Prostate gland (tissue), 2 donors: ENCODE results near the gene DKKL1.
A peak's percentile ranks its signal among the peaks of the same experiment; 100 is the strongest.

Source experiments
- POLR2A ChIP-seq: fragments of 450-650 bp; IDR thresholded peaks from one replicate; pipeline ENCODE4 v1.6.1; 2016; ENCODE audit warnings: antibody characterized with exemption, mild to moderate bottlenecking
- TF ChIP-seq, protein P1 (sequence below), 4 experiments: fragments of 200-600 bp in 2 of 4; fragments of 450-650 bp in 2 of 4; sonication (generic) in 2 of 4; IDR thresholded peaks; 1 replicate in 3 of 4; 2 replicates in 1 of 4; pipeline ENCODE4 v1.5.1; 2016 to 2019; ENCODE audit warnings: antibody characterized with exemption in 4 of 4, mild to moderate bottlenecking in 2 of 4, moderate library complexity in 2 of 4

DNA sequence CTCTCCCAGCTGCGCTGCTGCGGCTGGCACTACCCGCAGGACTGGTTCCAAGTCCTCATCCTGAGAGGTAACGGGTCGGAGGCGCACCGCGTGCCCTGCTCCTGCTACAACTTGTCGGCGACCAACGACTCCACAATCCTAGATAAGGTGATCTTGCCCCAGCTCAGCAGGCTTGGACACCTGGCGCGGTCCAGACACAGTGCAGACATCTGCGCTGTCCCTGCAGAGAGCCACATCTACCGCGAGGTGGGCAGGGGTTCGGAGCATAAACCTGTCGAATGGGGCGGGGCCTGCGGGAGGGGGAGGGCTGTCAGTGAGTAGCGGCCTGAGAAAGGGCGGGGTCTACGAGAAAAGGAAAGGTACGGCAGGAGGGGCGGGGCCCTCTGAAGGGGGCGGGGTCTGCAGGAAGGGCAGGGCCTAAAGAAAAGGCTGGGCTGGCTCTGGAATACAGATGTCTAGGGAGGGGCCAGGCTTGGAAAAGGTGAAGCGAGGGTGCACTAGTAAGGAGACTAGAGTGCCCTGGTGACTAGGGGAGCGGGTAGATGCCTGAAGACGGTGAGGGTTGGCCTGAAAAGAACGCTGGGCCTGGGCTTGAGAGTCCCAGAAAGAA lies 24.9 kb upstream of the DKKL1 start:
- TF ChIP-seq, protein P1, sequence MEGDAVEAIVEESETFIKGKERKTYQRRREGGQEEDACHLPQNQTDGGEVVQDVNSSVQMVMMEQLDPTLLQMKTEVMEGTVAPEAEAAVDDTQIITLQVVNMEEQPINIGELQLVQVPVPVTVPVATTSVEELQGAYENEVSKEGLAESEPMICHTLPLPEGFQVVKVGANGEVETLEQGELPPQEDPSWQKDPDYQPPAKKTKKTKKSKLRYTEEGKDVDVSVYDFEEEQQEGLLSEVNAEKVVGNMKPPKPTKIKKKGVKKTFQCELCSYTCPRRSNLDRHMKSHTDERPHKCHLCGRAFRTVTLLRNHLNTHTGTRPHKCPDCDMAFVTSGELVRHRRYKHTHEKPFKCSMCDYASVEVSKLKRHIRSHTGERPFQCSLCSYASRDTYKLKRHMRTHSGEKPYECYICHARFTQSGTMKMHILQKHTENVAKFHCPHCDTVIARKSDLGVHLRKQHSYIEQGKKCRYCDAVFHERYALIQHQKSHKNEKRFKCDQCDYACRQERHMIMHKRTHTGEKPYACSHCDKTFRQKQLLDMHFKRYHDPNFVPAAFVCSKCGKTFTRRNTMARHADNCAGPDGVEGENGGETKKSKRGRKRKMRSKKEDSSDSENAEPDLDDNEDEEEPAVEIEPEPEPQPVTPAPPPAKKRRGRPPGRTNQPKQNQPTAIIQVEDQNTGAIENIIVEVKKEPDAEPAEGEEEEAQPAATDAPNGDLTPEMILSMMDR (IDR thresholded peaks at IDR 0.05): peak in 1 of 4 experiments; percentile 6
- TF ChIP-seq POLR2A: no peak
